PC-9 (cell line): ENCODE measurements around the gene RALGPS1. TPM values are rescaled to one million over a fixed set of nuclear protein-coding genes. Genes with fewer than 3 reads are reported as not detected.

ENCODE experiments used
- BruUV-seq: library from RNA; stranded (reverse); fragments of 400-500 nt; replicated peaks from 2 replicates; lab custom pipeline; 2021; lab: Mats Ljungman, UMichigan
- CTCF ChIA-PET: fragments of 300-600 bp; sonication (Branson Sonifier 250); formaldehyde crosslinking; loops from one replicate; lab custom pipeline; 2022; ENCODE audit warnings: antibody characterized with exemption; lab: Charles Lee
- POLR2A ChIA-PET: fragments of 300-600 bp; sonication (Branson Sonifier 250); formaldehyde crosslinking; loops from one replicate; lab custom pipeline; 2022; ENCODE audit warnings: antibody characterized with exemption; ENCODE audit not compliant: unreplicated experiment; lab: Charles Lee
- DNase-seq, 2 experiments: peaks; one replicate each; pipeline versions ENCODE4 v3.0.0 to v3.0.0-alpha.2; 2015 to 2022; ENCODE audit warnings: mixed read lengths in 1 of 2
- H2AFZ ChIP-seq: fragments of 200-600 bp; sonication (generic); 2 replicates; pipeline ENCODE4 v1.8.1; 2017; ENCODE audit warnings: antibody characterized with exemption
- H3F3A ChIP-seq: fragments of 200-600 bp; sonication (generic); 2 replicates; pipeline ENCODE4 v1.8.1; 2017; ENCODE audit warnings: antibody characterized with exemption, mild to moderate bottlenecking, low read depth; ENCODE audit not compliant: insufficient read depth
- H3K27ac ChIP-seq: fragments of 200-600 bp; sonication (generic); 2 replicates; pipeline ENCODE4 v1.6.1; 2016; ENCODE audit warnings: mixed run types
- H3K27me3 ChIP-seq: fragments of 200-600 bp; sonication (generic); 2 replicates; pipeline ENCODE4 v1.6.1; 2016; ENCODE audit warnings: low read depth, mixed run types; ENCODE audit not compliant: insufficient read depth
- H3K36me3 ChIP-seq: fragments of 200-600 bp; sonication (generic); 2 replicates; pipeline ENCODE4 v1.6.1; 2016; ENCODE audit warnings: low read depth, mixed run types
- H3K4me1 ChIP-seq: fragments of 200-600 bp; sonication (generic); replicated peaks from 2 replicates; pipeline ENCODE4 v1.6.1; 2016; ENCODE audit warnings: mixed run types; ENCODE audit not compliant: insufficient read depth
- H3K4me2 ChIP-seq: fragments of 200-600 bp; sonication (generic); 2 replicates; pipeline ENCODE4 v1.6.1; 2017; ENCODE audit warnings: mixed run types
- H3K4me3 ChIP-seq: fragments of 200-600 bp; sonication (generic); 2 replicates; pipeline ENCODE4 v1.6.1; 2016; ENCODE audit warnings: mixed run types
- H3K79me2 ChIP-seq: fragments of 200-600 bp; sonication (generic); 2 replicates; pipeline ENCODE4 v1.6.1; 2017; ENCODE audit warnings: low read depth, mixed run types
- H3K9me2 ChIP-seq: fragments of 200-600 bp; sonication (generic); 2 replicates; pipeline ENCODE4 v1.8.1; 2017; ENCODE audit warnings: mild to moderate bottlenecking; ENCODE audit not compliant: insufficient read depth
- H3K9me3 ChIP-seq: fragments of 200-600 bp; sonication (generic); 2 replicates; pipeline ENCODE4 v1.8.1; 2016; ENCODE audit warnings: low read depth; ENCODE audit not compliant: insufficient read depth
- H4K20me1 ChIP-seq: fragments of 200-600 bp; sonication (generic); 2 replicates; pipeline ENCODE4 v1.8.1; 2017; ENCODE audit not compliant: insufficient read depth
- CTCF ChIP-seq: fragments of 200-600 bp; sonication (generic); conservative IDR thresholded peaks from 2 replicates; pipeline ENCODE4 v1.6.1; 2017; ENCODE audit warnings: mixed run types, antibody characterized with exemption, mild to moderate bottlenecking, moderate library complexity
- EZH2 ChIP-seq: fragments of 200-600 bp; sonication (generic); IDR thresholded peaks from 2 replicates; pipeline ENCODE4 v1.8.0; 2017; ENCODE audit warnings: antibody characterized with exemption, low read depth
- intact Hi-C: fragments of 100-400 bp; cut with micrococcal nuclease; formaldehyde crosslinking; loops from one replicate; pipeline ENCODE4 v1.10.0; 2022; ENCODE audit not compliant: unreplicated experiment
- total RNA-seq: library from RNA; stranded (reverse); gene quantifications from 2 replicates; pipeline ENCODE4 v1.2.3, GENCODE V29; 2021

Gene RALGPS1
- total RNA-seq, 1 experiment from 2014 or later = 23.3 TPM

DNA sequence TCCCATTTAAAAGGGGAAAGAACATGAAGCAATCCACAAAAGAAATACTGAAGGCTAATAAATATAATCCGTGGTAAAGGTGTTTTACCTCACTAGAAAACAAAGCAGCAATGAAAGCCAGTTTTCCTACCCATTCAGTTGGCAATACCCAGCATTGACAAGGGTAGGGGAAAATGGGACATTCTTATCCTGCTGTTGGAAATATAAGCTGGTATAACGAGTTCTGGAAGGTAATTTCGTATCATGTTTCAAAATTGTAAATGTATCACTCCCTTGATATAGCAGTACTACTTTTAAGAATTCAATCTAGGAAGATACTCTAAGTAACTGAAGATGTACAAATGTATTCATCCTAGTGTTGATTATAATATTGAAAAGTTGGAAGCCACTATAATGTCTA, 22.9 kb upstream of the RALGPS1 start:
- Histone ChIP-seq H3K79me2 (no peaks in the 10 kb centered on the region), H4K20me1 (no peaks in the 10 kb centered on the region), H3F3A (no peaks in the 10 kb centered on the region), H3K9me2 (no peaks in the 10 kb centered on the region), H3K4me2 (peak overlapping the region; percentile 34), H3K4me1 (peaks cover 10% of the 10 kb centered on the region), H2AFZ (no peak overlapping the region), H3K36me3 (no peaks in the 10 kb centered on the region), H3K4me3 (no peak overlapping the region), H3K27ac (no peak overlapping the region), H3K27me3 (no peaks in the 10 kb centered on the region), H3K9me3 (no peaks in the 10 kb centered on the region)
- BruUV-seq = no TSS peak
- intact Hi-C loops = no loop called here
- peak in 1 of 2 experiments; percentile 64 for DNase-seq
- ChIA-PET CTCF (no interaction called here), POLR2A (no interaction called here)
- no peak for TF ChIP-seq EZH2
- TF ChIP-seq CTCF = no peak

DNA sequence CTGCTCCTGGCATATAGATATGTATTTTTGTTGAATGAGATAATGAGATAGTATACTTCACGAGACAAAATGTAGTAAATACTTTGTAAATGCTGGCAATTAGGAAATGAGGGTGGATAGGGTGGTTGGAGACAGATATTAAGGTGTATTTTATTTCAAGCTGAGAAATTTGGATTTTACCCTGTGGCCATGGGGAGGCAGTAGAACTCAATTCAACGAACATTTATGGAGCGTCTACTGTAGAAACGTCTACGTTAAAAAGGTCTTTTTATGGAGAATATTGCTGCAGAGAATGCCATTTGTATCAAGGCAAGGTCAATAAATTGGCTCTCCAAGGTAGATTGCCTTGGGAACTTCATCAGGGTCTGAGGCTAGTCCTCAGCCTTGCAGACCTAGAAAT, 21.5 kb upstream of the RALGPS1 start:
- CTCF ChIA-PET = no interaction called here
- no peaks in the 10 kb centered on the region for H4K20me1 ChIP-seq
- H3K27ac ChIP-seq = no peak overlapping the region
- BruUV-seq = no TSS peak
- H3K79me2 ChIP-seq = no peaks in the 10 kb centered on the region
- no peaks in the 10 kb centered on the region for H3K27me3 ChIP-seq
- H3K36me3 ChIP-seq = no peaks in the 10 kb centered on the region
- TF ChIP-seq CTCF (peak; percentile 37; the same call in 1 of the 2 replicates), EZH2 (no peak)
- DNase-seq = no peak
- POLR2A ChIA-PET = no interaction called here
- H2AFZ ChIP-seq = no peak overlapping the region
- peaks cover 10% of the 10 kb centered on the region for H3K4me1 ChIP-seq
- H3K9me2 ChIP-seq = no peaks in the 10 kb centered on the region
- no peak overlapping the region for H3K4me2 ChIP-seq
- no peaks in the 10 kb centered on the region for H3F3A ChIP-seq
- no peaks in the 10 kb centered on the region for H3K9me3 ChIP-seq
- intact Hi-C loops = no loop called here
- H3K4me3 ChIP-seq = no peak overlapping the region

- H3K36me3 ChIP-seq = no peaks in the 10 kb centered on the region
- CTCF ChIA-PET = interaction anchor here (0.5 kb wide), 1 partner anchor 395 kb away, joined by 3 read pairs; no protein-coding TSS in a partner anchor
- H2AFZ ChIP-seq = no peak overlapping the region
- H3K4me1 ChIP-seq = peaks cover 10% of the 10 kb centered on the region
- no TSS peak for BruUV-seq
- no peaks in the 10 kb centered on the region for H3K79me2 ChIP-seq
- no peak for DNase-seq
- no peaks in the 10 kb centered on the region for H3K9me2 ChIP-seq
- no peaks in the 10 kb centered on the region for H3K9me3 ChIP-seq
- no peak overlapping the region for H3K4me3 ChIP-seq
- H3K27ac ChIP-seq = no peak overlapping the region
- no peaks in the 10 kb centered on the region for H3F3A ChIP-seq
- H3K27me3 ChIP-seq = no peaks in the 10 kb centered on the region
- POLR2A ChIA-PET = interaction anchor here (0.6 kb wide), 1 partner anchor 122 kb away, joined by 3 read pairs; no protein-coding TSS in a partner anchor
- TF ChIP-seq CTCF (no peak), EZH2 (no peak)
- intact Hi-C loops = no loop called here
- H4K20me1 ChIP-seq = no peaks in the 10 kb centered on the region
- H3K4me2 ChIP-seq = no peak overlapping the region
Measured at GRCh38 chr9:126894052-126894603, 20.5 kb upstream of the RALGPS1 start.
